Ovary (tissue), 3 donors: Measurements from ENCODE around the gene PDE6D.

ENCODE experiments used
- CTCF ChIP-seq, 3 donors: fragments of 450-650 bp in 2 of 3; fragments of 200-600 bp in 1 of 3; IDR thresholded peaks; one replicate each; pipeline versions ENCODE4 v1.5.1 to v1.8.0; 2016 to 2022; ENCODE audit warnings: antibody characterized with exemption in 3 of 3, mild to moderate bottlenecking in 1 of 3
- POLR2A ChIP-seq: fragments of 450-650 bp; IDR thresholded peaks from one replicate; pipeline ENCODE4 v1.6.1; 2017; ENCODE audit warnings: antibody characterized with exemption, mild to moderate bottlenecking, moderate library complexity
- donor health status: DM: no; HTN: no; CAD: no.

GRCh38 chr2:231769170-231770136 lies 11.6 kb downstream of the PDE6D start:
- TF ChIP-seq POLR2A: no peak
- no peak for TF ChIP-seq CTCF (IDR thresholded peaks at IDR 0.05)
